HL-60 (cell line): ENCODE measurements around the gene VOPP1.

Experiments used
- DNase-seq, 2 experiments: peaks; one replicate each; pipeline ENCODE4 v3.0.0-alpha.2; 2010 to 2020; ENCODE audit warnings: low read depth in 1 of 2, low spot score in 1 of 2
- H3K27ac ChIP-seq: fragments of 250-450 bp; sonication (Bioruptor Pico); replicated peaks from 2 replicates; pipeline ENCODE4 v1.5.1; 2020; ENCODE audit warnings: mild to moderate bottlenecking, moderate library complexity
- H3K27me3 ChIP-seq: fragments of 250-450 bp; sonication (Bioruptor Pico); 2 replicates; pipeline ENCODE4 v1.5.1; 2021; ENCODE audit warnings: mild to moderate bottlenecking, moderate library complexity; ENCODE audit not compliant: insufficient read depth, poor library complexity, severe bottlenecking
- H3K4me3 ChIP-seq: replicated peaks from 2 replicates; pipeline ENCODE4 v1.5.1; 2011; ENCODE audit warnings: mild to moderate bottlenecking, control low read depth, low read length; ENCODE audit not compliant: insufficient read depth
- GABPA ChIP-seq: IDR thresholded peaks from 2 replicates; pipeline ENCODE4 v1.6.1; 2012; ENCODE audit warnings: low read depth
- POLR2AphosphoS5 ChIP-seq: IDR thresholded peaks from 2 replicates; pipeline ENCODE4 v1.6.1; 2012; ENCODE audit warnings: low read depth
- REST ChIP-seq: IDR thresholded peaks from 2 replicates; pipeline ENCODE4 v1.6.1; 2012; ENCODE audit warnings: low read depth; ENCODE audit not compliant: insufficient replicate concordance
- SPI1 ChIP-seq: IDR thresholded peaks from 2 replicates; pipeline ENCODE4 v1.6.1; 2012; ENCODE audit warnings: low read depth, mild to moderate bottlenecking, borderline replicate concordance
- TF ChIP-seq, protein P1 (sequence below): IDR thresholded peaks from one replicate; pipeline ENCODE4 v1.5.1; 2011; ENCODE audit warnings: low read length, control low read depth, inconsistent platforms; ENCODE audit not compliant: insufficient read depth

VOPP1 gene

GRCh38 chr7:55569797-55570196 is 2.5 kb downstream of the VOPP1 start:
- H3K27me3 ChIP-seq: no peaks in the 10 kb centered on the region
- no peak overlapping the region for H3K27ac ChIP-seq
- TF ChIP-seq, protein P1, sequence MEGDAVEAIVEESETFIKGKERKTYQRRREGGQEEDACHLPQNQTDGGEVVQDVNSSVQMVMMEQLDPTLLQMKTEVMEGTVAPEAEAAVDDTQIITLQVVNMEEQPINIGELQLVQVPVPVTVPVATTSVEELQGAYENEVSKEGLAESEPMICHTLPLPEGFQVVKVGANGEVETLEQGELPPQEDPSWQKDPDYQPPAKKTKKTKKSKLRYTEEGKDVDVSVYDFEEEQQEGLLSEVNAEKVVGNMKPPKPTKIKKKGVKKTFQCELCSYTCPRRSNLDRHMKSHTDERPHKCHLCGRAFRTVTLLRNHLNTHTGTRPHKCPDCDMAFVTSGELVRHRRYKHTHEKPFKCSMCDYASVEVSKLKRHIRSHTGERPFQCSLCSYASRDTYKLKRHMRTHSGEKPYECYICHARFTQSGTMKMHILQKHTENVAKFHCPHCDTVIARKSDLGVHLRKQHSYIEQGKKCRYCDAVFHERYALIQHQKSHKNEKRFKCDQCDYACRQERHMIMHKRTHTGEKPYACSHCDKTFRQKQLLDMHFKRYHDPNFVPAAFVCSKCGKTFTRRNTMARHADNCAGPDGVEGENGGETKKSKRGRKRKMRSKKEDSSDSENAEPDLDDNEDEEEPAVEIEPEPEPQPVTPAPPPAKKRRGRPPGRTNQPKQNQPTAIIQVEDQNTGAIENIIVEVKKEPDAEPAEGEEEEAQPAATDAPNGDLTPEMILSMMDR: no peak
- no peak for TF ChIP-seq POLR2AphosphoS5
- no peak for TF ChIP-seq SPI1
- no peak for TF ChIP-seq REST
- TF ChIP-seq GABPA: no peak
- no peak overlapping the region for H3K4me3 ChIP-seq
- no peak for DNase-seq

GRCh38 chr7:55569269-55569663 is 3.0 kb downstream of the VOPP1 start:
- Histone ChIP-seq H3K4me3 (no peak overlapping the region), H3K27me3 (no peaks in the 10 kb centered on the region), H3K27ac (no peak overlapping the region)
- no peak for TF ChIP-seq GABPA
- TF ChIP-seq, protein P1: no peak
- TF ChIP-seq POLR2AphosphoS5: no peak
- no peak for TF ChIP-seq SPI1
- no peak for DNase-seq

- TF ChIP-seq REST (no peak), GABPA (no peak), POLR2AphosphoS5 (no peak), SPI1 (no peak)
- TF ChIP-seq, protein P1: no peak
- Histone ChIP-seq H3K27me3 (no peaks in the 10 kb centered on the region), H3K27ac (no peak overlapping the region), H3K4me3 (no peak overlapping the region)
- no peak for DNase-seq
These were observed 3.6 kb downstream of the VOPP1 start for GRCh38 chr7:55568613-55569268.

DNA sequence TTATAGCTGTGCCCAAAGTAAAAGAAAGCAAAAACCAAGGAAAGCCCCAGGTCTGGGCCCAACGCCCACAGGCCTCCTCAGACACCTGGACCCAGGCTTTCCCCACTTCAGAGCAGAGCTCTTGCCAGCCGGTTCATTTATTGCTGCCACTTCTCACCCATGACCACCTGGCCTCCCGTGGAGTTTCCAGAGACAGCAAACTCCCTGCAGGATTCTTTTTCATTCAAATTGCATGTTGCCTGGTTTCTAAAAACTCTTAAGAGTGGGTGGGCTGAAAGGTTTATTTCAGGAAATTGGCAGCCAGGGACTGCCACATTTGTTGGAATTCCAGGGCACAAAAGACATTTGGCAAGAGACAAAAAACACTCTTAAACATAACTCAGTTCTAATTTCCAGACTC is 4.7 kb downstream of the VOPP1 start:
- Histone ChIP-seq H3K27ac (no peak overlapping the region), H3K4me3 (no peak overlapping the region), H3K27me3 (no peaks in the 10 kb centered on the region)
- no peak for DNase-seq
- TF ChIP-seq SPI1 (no peak), REST (no peak), GABPA (no peak), POLR2AphosphoS5 (no peak)
- TF ChIP-seq, protein P1: no peak
